Ascending aorta (tissue), 2 donors: Measurements from ENCODE around the gene CDH23. TPM values are rescaled to one million over a fixed set of nuclear protein-coding genes. Genes with fewer than 3 reads are reported as not detected.
"Not testable (repeated sequence)": the region's sequence is repeated elsewhere in the genome, so short reads cannot be mapped to it uniquely, and the experiment has no call there.

Experiments
- DNase-seq, 2 donors: peaks; one replicate each; pipeline ENCODE4 v3.0.0-alpha.2; 2019; ENCODE audit warnings: low spot score in 2 of 2
- H3K27ac ChIP-seq, 2 donors: fragments of 200-600 bp; sonication (generic); one replicate each; pipeline ENCODE4 v1.5.1; 2016 to 2017; ENCODE audit warnings: mild to moderate bottlenecking in 1 of 2
- H3K27me3 ChIP-seq: fragments of 200-600 bp; sonication (generic); one replicate; pipeline ENCODE4 v1.5.1; 2017
- H3K36me3 ChIP-seq, 2 donors: fragments of 200-600 bp; sonication (generic); one replicate each; pipeline ENCODE4 v1.5.1; 2016
- H3K4me1 ChIP-seq, 2 donors: fragments of 200-600 bp; sonication (generic); one replicate each; pipeline ENCODE4 v1.5.1; 2016 to 2017; ENCODE audit warnings: mild to moderate bottlenecking in 1 of 2
- H3K4me3 ChIP-seq, 2 donors: fragments of 200-600 bp; sonication (generic); one replicate each; pipeline ENCODE4 v1.5.1; 2016 to 2017; ENCODE audit warnings: mild to moderate bottlenecking in 1 of 2
- H3K9me3 ChIP-seq, 2 donors: fragments of 200-600 bp; sonication (generic); one replicate each; pipeline ENCODE4 v1.5.1; 2016
- intact Hi-C: fragments of 100-400 bp; cut with DNase I; formaldehyde crosslinking; loops from one replicate; pipeline ENCODE4 v1.15.1; 2023
- total RNA-seq: library from RNA; depleted of rRNA; stranded (reverse); fragments of >200 nt; gene quantifications from one replicate; pipeline ENCODE4 v1.1.0, GENCODE V29; 2016
- TF ChIP-seq, protein P1 (sequence below), 3 experiments: fragments of 200-600 bp in 2 of 3; fragments of 450-650 bp in 1 of 3; sonication (generic) in 2 of 3; IDR thresholded peaks; one replicate each; pipeline ENCODE4 v1.5.1; 2016 to 2019; ENCODE audit warnings: antibody characterized with exemption in 3 of 3, mild to moderate bottlenecking in 1 of 3, moderate library complexity in 1 of 3

Gene CDH23
- total RNA-seq, 1 donor from 2014 or later, result 40.9 TPM

GRCh38 chr10:71847418-71847817 lies 450.7 kb downstream of the CDH23 start:
- Histone ChIP-seq H3K27ac (no peak overlapping the region), H3K4me3 (peak overlapping the region in 1 of 2 donors; percentile 5), H3K9me3 (no peaks in the 10 kb centered on the region), H3K36me3 (no peaks in the 10 kb centered on the region), H3K27me3 (no peaks in the 10 kb centered on the region), H3K4me1 (peaks cover 0 to 35% of the 10 kb centered on the region in 2 donors)
- TF ChIP-seq, protein P1, sequence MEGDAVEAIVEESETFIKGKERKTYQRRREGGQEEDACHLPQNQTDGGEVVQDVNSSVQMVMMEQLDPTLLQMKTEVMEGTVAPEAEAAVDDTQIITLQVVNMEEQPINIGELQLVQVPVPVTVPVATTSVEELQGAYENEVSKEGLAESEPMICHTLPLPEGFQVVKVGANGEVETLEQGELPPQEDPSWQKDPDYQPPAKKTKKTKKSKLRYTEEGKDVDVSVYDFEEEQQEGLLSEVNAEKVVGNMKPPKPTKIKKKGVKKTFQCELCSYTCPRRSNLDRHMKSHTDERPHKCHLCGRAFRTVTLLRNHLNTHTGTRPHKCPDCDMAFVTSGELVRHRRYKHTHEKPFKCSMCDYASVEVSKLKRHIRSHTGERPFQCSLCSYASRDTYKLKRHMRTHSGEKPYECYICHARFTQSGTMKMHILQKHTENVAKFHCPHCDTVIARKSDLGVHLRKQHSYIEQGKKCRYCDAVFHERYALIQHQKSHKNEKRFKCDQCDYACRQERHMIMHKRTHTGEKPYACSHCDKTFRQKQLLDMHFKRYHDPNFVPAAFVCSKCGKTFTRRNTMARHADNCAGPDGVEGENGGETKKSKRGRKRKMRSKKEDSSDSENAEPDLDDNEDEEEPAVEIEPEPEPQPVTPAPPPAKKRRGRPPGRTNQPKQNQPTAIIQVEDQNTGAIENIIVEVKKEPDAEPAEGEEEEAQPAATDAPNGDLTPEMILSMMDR (IDR thresholded peaks at IDR 0.05), result no peak
- intact Hi-C loops, result no loop called here
- DNase-seq, result no peak

GRCh38 chr10:71848325-71849275 lies 451.9 kb downstream of the CDH23 start:
- H3K4me3 ChIP-seq, result peak overlapping the region; percentile 26 to 97
- TF ChIP-seq, protein P1 (IDR thresholded peaks at IDR 0.05), result no peak
- H3K27me3 ChIP-seq, result no peaks in the 10 kb centered on the region
- intact Hi-C loops, result no loop called here
- H3K4me1 ChIP-seq, result peaks cover 0 to 30% of the 10 kb centered on the region in 2 donors
- H3K27ac ChIP-seq, result peak overlapping the region; percentile 4 to 19
- no peaks in the 10 kb centered on the region for H3K36me3 ChIP-seq
- H3K9me3 ChIP-seq, result no peaks in the 10 kb centered on the region
- DNase-seq, result no peak

DNA sequence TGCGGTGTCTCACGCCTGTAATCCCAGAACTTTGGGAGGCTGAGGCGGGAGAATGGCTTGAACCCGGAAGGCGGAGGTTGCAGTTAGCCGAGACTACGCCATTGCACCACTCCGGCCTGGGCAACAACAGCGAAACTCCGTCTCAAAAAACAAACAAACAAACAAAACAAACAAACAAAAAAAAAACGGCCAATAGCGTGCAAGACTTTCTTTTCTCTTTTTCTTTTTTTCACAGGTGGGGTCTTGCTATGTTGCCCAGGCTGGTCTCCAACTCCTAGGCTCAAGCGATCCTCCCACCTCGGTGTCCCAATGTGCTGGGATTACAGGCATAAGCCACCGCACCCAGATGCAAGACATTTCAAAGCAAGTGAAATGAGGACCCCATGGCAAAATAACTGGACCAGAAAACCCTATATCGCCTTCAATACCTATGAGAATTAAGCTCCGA lies 452.8 kb downstream of the CDH23 start:
- H3K36me3 ChIP-seq, result no peaks in the 10 kb centered on the region

DNA sequence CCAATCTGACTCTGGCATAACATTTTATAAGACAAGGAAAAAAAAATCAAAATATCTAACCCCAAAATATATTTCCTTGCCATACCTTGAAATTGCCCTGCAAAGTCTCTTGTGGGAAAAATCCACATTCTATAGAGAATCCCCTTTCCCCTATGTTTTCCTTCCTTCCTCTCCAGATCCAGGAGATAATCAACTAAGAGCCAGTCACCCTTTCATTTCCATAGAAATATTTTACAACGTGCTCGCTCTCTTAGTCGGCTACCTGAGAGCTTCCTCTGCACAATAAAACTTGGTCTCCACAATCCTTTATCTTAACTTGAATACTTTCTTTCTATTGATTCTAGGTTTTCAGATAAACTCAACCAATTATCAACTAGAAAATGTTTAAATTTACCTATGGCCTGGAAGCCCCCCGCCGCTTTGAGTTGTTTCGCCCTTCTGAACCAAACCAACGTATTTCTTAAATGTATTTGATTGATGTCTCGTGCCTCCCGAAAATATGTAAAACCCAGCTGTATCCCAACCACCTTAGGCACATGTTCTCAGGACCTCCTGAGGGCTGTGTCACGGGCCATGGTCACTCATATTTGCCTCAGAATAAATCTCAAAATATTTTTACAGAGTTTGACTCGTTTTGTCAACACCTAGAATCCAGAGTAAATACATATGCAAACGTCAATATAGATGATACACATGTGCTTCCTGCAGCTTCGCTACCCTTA lies 453.5 kb downstream of the CDH23 start:
- peaks cover 0 to 25% of the 10 kb centered on the region in 2 donors for H3K4me1 ChIP-seq
- H3K27ac ChIP-seq, result peak overlapping the region; percentile 97
- H3K36me3 ChIP-seq, result no peaks in the 10 kb centered on the region
- H3K4me3 ChIP-seq, result peak overlapping the region; percentile 93 to 97
- TF ChIP-seq, protein P1 (IDR thresholded peaks at IDR 0.05), result no peak
- intact Hi-C loops, result loop anchor here (1.0 to 10.0 kb wide), 2 partner anchors 10 to 635 kb away; partner anchors contain the start of gene UNC5B
- no peaks in the 10 kb centered on the region for H3K9me3 ChIP-seq
- no peak for DNase-seq
- H3K27me3 ChIP-seq, result no peaks in the 10 kb centered on the region

More for the DNA sequence above, 452.8 kb downstream of the CDH23 start:
- intact Hi-C loops, result no loop called here
- Histone ChIP-seq H3K27me3 (no peaks in the 10 kb centered on the region), H3K27ac (peak overlapping the region in 1 of 2 donors; percentile 26), H3K4me3 (peak overlapping the region; percentile 93 to 97), H3K9me3 (no peaks in the 10 kb centered on the region), H3K4me1 (peaks cover 0 to 25% of the 10 kb centered on the region in 2 donors)
- TF ChIP-seq, protein P1 (IDR thresholded peaks at IDR 0.05), result no peak
- DNase-seq, result no peak

DNA sequence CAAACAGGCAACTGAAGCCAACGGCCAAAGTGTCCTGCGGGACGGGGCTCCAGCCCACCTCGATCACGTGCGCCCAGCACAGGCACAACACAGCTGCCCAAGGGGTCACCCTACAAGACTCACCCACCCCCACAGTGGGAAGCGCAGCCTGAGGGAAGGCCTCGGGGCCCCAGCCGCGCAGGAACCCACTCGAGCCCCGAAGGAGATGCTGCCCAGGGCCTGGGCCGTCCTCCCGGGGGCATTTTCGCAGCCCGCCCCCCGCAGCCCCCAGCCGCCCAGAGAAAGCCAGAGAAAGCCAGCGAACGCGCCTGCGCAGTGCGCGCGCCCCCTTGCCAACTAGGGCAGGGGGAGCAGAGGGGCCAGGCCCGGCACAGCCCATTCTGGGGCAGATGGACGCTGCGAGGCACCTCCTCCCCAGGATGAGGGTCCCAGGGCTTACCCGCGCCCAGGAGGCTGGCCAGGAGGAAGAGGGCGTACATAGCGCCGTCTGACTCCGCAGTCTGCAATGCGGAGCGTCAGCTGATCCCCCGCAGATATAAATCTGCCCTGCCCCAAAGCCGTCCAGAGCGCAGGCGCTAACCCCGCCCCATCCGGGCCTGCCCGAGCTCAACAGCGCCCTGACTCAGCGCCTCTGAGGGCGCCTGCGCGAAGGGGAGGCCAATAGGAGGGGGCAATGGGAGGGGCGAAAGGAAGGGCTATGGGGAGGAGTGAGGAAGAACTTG lies 454.2 kb downstream of the CDH23 start, which contains the start of gene PSAP:
Gene PSAP, minus strand, starts transcription at position 509 of the 722 bp plus-strand sequence. Its CDS starts 30 bp downstream, at position 479.
- TF ChIP-seq, protein P1 (IDR thresholded peaks at IDR 0.05), result no peak
- peak within 1 kb of the TSS; percentile 97 for H3K27ac ChIP-seq
- H3K9me3 ChIP-seq, result no peaks in the 10 kb centered on the region
- peak; percentile 97 to 100 for DNase-seq
- no peaks in the 10 kb centered on the region for H3K27me3 ChIP-seq
- no peaks in the 10 kb centered on the region for H3K36me3 ChIP-seq
- intact Hi-C loops, result loop anchor here (1.0 to 10.0 kb wide), 4 partner anchors 9 to 636 kb away; partner anchors contain the start of gene UNC5B
- peak within 1 kb of the TSS; percentile 93 to 97 for H3K4me3 ChIP-seq
- H3K4me1 ChIP-seq, result peaks cover 0 to 25% of the 10 kb centered on the region in 2 donors

DNA sequence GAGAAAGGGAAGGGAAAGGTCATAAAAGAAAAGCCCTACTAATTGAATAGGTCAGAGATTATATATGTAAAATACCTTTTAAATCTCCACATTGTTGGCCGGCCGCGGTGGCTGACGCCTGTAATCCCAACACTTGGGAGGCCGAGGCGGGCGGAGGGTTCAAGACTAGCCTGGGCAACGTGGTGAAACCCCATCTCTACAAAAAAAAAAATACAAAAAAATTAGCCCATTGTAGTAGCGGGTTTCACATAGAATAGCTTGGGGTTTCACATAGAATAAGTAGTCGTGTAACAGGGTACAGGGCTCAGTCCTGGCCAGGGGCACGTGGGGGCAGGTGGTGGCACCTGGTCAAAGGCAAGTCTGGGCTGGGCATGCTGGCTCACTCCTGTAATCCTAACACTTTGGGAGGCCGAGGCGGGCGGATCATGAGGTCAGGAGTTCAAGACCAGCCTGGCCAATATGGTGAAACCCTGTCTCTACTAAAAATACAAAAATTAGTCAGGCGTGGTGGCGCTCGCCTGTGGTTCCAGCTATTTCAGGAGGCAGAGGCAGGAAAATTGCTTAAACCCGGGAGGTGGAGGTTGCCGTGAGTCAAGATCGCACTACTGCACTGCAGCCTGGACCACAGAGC lies 454.9 kb downstream of the CDH23 start:
- peaks cover 0 to 25% of the 10 kb centered on the region in 2 donors for H3K4me1 ChIP-seq
- H3K36me3 ChIP-seq, DNase-seq, H3K27me3 ChIP-seq, H3K9me3 ChIP-seq: not testable (repeated sequence)
- H3K4me3 ChIP-seq, result peak overlapping the region; percentile 93 to 97
- H3K27ac ChIP-seq, result peak overlapping the region; percentile 97
- intact Hi-C loops, result loop anchor here (1.0 to 10.0 kb wide), 3 partner anchors 9 to 637 kb away; partner anchors contain the start of gene UNC5B
